IMR-90 (cell line): ENCODE data around the gene NRP2.

Experiments used
- CHD1 ChIP-seq: IDR thresholded peaks from 2 replicates; pipeline ENCODE4 v1.6.1; 2012; ENCODE audit warnings: low read depth, low read length, improper control_type of control experiment
- CTCF ChIP-seq: conservative IDR thresholded peaks from 2 replicates; pipeline ENCODE4 v1.5.1; 2012; ENCODE audit warnings: mild to moderate bottlenecking, low read depth, low read length, improper control_type of control experiment

GRCh38 chr2:205802065-205802464, 119.8 kb downstream of the NRP2 start:
- TF ChIP-seq CTCF (no peak), CHD1 (no peak)
